HCT116 (cell line): ENCODE data around the gene TFE3. TPM values are rescaled to one million over a fixed set of nuclear protein-coding genes. Genes with fewer than 3 reads are reported as not detected.

Experiments
- ATAC-seq: fragments of 200-7000 bp; cut with Tn5 transposase; 2 replicates; pipeline ENCODE4 v1.9.1; 2020; ENCODE audit warnings: mild to moderate bottlenecking, moderate library complexity
- BruUV-seq: library from RNA; stranded (reverse); fragments of 400-500 nt; replicated peaks from 2 replicates; lab custom pipeline; 2021; lab: Mats Ljungman, UMichigan
- CTCF ChIA-PET: fragments of 300-600 bp; sonication (Branson Sonifier 250); formaldehyde crosslinking; loops from one replicate; lab custom pipeline; 2021; ENCODE audit warnings: antibody characterized with exemption; lab: Charles Lee
- POLR2A ChIA-PET: fragments of 300-600, 350-600 bp; sonication (Branson Sonifier 250); formaldehyde crosslinking; loops from one replicate; lab custom pipeline; 2021; ENCODE audit warnings: antibody characterized with exemption; lab: Charles Lee
- RAD21 ChIA-PET, 2 experiments: fragments of 300-600 bp; sonication (Branson Sonifier 250); formaldehyde crosslinking; loops; one replicate each; lab custom pipeline; 2023; ENCODE audit warnings: low total read pairs in 2 of 2; ENCODE audit not compliant: uncharacterized antibody in 2 of 2, unreplicated experiment in 2 of 2, low non-redundant PET in 1 of 2; lab: Charles Lee
- DNase-seq: peaks from one replicate; pipeline ENCODE4 v3.0.0-alpha.2; 2010; ENCODE audit warnings: low read depth, low spot score
- H2AFZ ChIP-seq: fragments of 200-600 bp; shearing (Covaris generic), sonication (generic); 2 replicates; pipeline ENCODE4 v1.6.1; 2017; ENCODE audit warnings: low read depth, mixed run types, mixed read lengths, antibody characterized with exemption, low read length; ENCODE audit not compliant: poor library complexity, severe bottlenecking
- H3K27ac ChIP-seq: 2 replicates; pipeline ENCODE4 v1.5.1; 2012; ENCODE audit warnings: low read depth, low read length
- H3K27me3 ChIP-seq: fragments of 200-600 bp; sonication (generic); 2 replicates; pipeline ENCODE4 v1.6.1; 2016; ENCODE audit warnings: mixed run types, low read length, mixed read lengths; ENCODE audit not compliant: insufficient read depth
- H3K36me3 ChIP-seq, 2 experiments: fragments of 200-500 bp in 1 of 2; fragments of 200-600 bp in 1 of 2; sonication (Bioruptor generic) in 1 of 2; sonication (generic) in 1 of 2; 2 replicates each; pipeline versions ENCODE4 v1.5.1 to v1.6.1; 2014 to 2016; ENCODE audit warnings: low read length in 2 of 2, inconsistent platforms in 1 of 2, mixed read lengths in 1 of 2, mixed run types in 1 of 2; ENCODE audit not compliant: insufficient read depth in 2 of 2, control insufficient read depth in 1 of 2
- H3K4me1 ChIP-seq, 2 experiments: fragments of 200-600 bp in 1 of 2; sonication (generic) in 1 of 2; 2 replicates each; pipeline versions ENCODE4 v1.5.1 to v1.6.1; 2012 to 2017; ENCODE audit warnings: low read length in 2 of 2, inconsistent platforms in 1 of 2, mild to moderate bottlenecking in 1 of 2, mixed read lengths in 1 of 2, mixed run types in 1 of 2, moderate library complexity in 1 of 2; ENCODE audit not compliant: insufficient read depth in 2 of 2, control insufficient read depth in 1 of 2
- H3K4me2 ChIP-seq: fragments of 200-600 bp; sonication (generic); 2 replicates; pipeline ENCODE4 v1.6.1; 2017; ENCODE audit warnings: mixed run types, low read length, mixed read lengths
- H3K4me3 ChIP-seq, 2 experiments: fragments of 200-600 bp in 1 of 2; sonication (generic) in 1 of 2; replicated peaks in 1 of 2; 2 replicates each; pipeline ENCODE4 v1.5.1; 2011 to 2016; ENCODE audit warnings: low read length in 2 of 2, control low read depth in 1 of 2, low read depth in 1 of 2, mild to moderate bottlenecking in 1 of 2, mixed read lengths in 1 of 2, mixed run types in 1 of 2
- H3K79me2 ChIP-seq: fragments of 200-600 bp; sonication (generic); 2 replicates; pipeline ENCODE4 v1.6.1; 2017; ENCODE audit warnings: mild to moderate bottlenecking, mixed run types, low read length, moderate library complexity, mixed read lengths; ENCODE audit not compliant: insufficient read depth
- H3K9ac ChIP-seq: fragments of 200-600 bp; sonication (generic); 2 replicates; pipeline ENCODE4 v1.6.1; 2016; ENCODE audit warnings: low read length, mixed read lengths
- H3K9me2 ChIP-seq: fragments of 200-600 bp; sonication (generic), shearing (Covaris generic); 2 replicates; pipeline ENCODE4 v1.6.1; 2017; ENCODE audit warnings: mixed run types, mild to moderate bottlenecking, moderate library complexity; ENCODE audit not compliant: insufficient read depth
- H3K9me3 ChIP-seq, 2 experiments: fragments of 200-500 bp in 1 of 2; fragments of 200-600 bp in 1 of 2; sonication (Bioruptor generic) in 1 of 2; sonication (generic) in 1 of 2; 2 replicates each; pipeline ENCODE4 v1.6.1; 2014 to 2017; ENCODE audit warnings: low read length in 2 of 2, mixed read lengths in 2 of 2, inconsistent platforms in 1 of 2, low read depth in 1 of 2, mild to moderate bottlenecking in 1 of 2, mixed run types in 1 of 2, moderate library complexity in 1 of 2; ENCODE audit not compliant: control insufficient read depth in 1 of 2, insufficient read depth in 1 of 2
- H4K20me1 ChIP-seq: fragments of 200-600 bp; sonication (generic), shearing (Covaris generic); 2 replicates; pipeline ENCODE4 v1.6.1; 2017; ENCODE audit warnings: mixed run types, mild to moderate bottlenecking, moderate library complexity; ENCODE audit not compliant: insufficient read depth
- CBX3 ChIP-seq: IDR thresholded peaks from 2 replicates; pipeline ENCODE4 v1.6.1; 2012; ENCODE audit warnings: low read depth
- CEBPB ChIP-seq: IDR thresholded peaks from 2 replicates; pipeline ENCODE4 v1.6.1; 2012; ENCODE audit warnings: low read depth
- EGR1 ChIP-seq: IDR thresholded peaks from 2 replicates; pipeline ENCODE4 v1.6.1; 2012; ENCODE audit warnings: low read depth
- EZH2phosphoT487 ChIP-seq: fragments of 200-600 bp; IDR thresholded peaks from 2 replicates; pipeline ENCODE4 v1.6.1; 2018; ENCODE audit warnings: antibody characterized with exemption, borderline replicate concordance
- POLR2A ChIP-seq: IDR thresholded peaks from 2 replicates; pipeline ENCODE4 v1.7.0; 2011; ENCODE audit warnings: borderline replicate concordance; ENCODE audit not compliant: insufficient read depth, insufficient read length; ENCODE audit errors: extremely low read depth
- POLR2AphosphoS5 ChIP-seq: IDR thresholded peaks from 2 replicates; pipeline ENCODE4 v1.6.1; 2011; ENCODE audit warnings: mild to moderate bottlenecking, low read depth, low read length, moderate library complexity
- SP1 ChIP-seq: IDR thresholded peaks from 2 replicates; pipeline ENCODE4 v1.6.1; 2012; ENCODE audit warnings: low read depth
- YY1 ChIP-seq: IDR thresholded peaks from 2 replicates; pipeline ENCODE4 v1.6.1; 2011; ENCODE audit warnings: low read length, low read depth, moderate library complexity, mild to moderate bottlenecking; ENCODE audit not compliant: insufficient replicate concordance; ENCODE audit errors: extremely low read depth
- ZFX ChIP-seq: fragments of 450-650 bp; IDR thresholded peaks from 2 replicates; pipeline ENCODE4 v1.6.1; 2017
- ZNF274 ChIP-seq: fragments of 200-500 bp; sonication (Bioruptor generic); IDR thresholded peaks from 2 replicates; pipeline ENCODE4 v1.6.1; 2014; ENCODE audit warnings: mild to moderate bottlenecking, low read depth, low read length, inconsistent platforms
- intact Hi-C: fragments of 100-400 bp; cut with micrococcal nuclease; formaldehyde crosslinking; loops from 2 replicates; pipeline ENCODE4 v1.10.0; 2022
- total RNA-seq: library from RNA; stranded (reverse); gene quantifications from one replicate; pipeline ENCODE4 v1.2.1, GENCODE V29; 2021; ENCODE audit not compliant: unreplicated experiment
- TF ChIP-seq, protein P1 (sequence below): IDR thresholded peaks from 2 replicates; pipeline ENCODE4 v1.6.1; 2012
- TF ChIP-seq, protein P2 (sequence below): IDR thresholded peaks from 2 replicates; pipeline ENCODE4 v1.6.1; 2012; ENCODE audit warnings: low read depth
- TF ChIP-seq, protein P3 (sequence below): IDR thresholded peaks from 2 replicates; pipeline ENCODE4 v1.6.1; 2012

TFE3 gene
- total RNA-seq, 1 experiment from 2014 or later, result 17.1 TPM

DNA sequence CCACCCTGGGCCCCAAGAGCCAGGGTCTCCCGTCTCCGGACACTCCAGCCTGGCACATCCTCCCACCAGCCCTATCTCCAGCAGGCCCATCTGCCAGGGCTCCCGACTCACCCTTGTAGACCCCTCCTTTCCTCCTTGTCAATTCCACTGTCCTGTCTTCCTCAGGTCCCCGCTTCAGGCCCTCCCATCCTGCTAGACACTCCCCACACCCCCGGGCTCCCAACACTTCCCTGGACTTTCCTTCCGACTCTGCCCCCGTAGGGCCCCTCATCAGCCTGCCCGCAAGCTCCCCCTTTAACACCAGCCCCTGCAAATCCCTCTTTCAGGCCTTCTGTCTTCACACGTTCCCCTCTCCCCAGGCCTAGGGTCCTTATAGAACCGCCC, 29.5 kb upstream of the TFE3 start:
- Histone ChIP-seq H3K4me3 (peak overlapping the region; percentile 65 to 70), H3K79me2 (no peaks in the 10 kb centered on the region), H3K4me2 (peak overlapping the region; percentile 81), H3K9me2 (no peaks in the 10 kb centered on the region), H3K9me3 (no peaks in the 10 kb centered on the region), H3K27ac (no peak overlapping the region), H3K36me3 (no peaks in the 10 kb centered on the region), H3K4me1 (peaks cover 0 to 15% of the 10 kb centered on the region in 2 experiments; a peak in 2 of 4 replicates), H2AFZ (no peak overlapping the region), H3K27me3 (no peaks in the 10 kb centered on the region), H3K9ac (no peak overlapping the region), H4K20me1 (no peaks in the 10 kb centered on the region)
- RAD21 ChIA-PET, result no interaction called here
- CTCF ChIA-PET, result no interaction called here
- no peak for TF ChIP-seq ZFX
- TF ChIP-seq, protein P1, sequence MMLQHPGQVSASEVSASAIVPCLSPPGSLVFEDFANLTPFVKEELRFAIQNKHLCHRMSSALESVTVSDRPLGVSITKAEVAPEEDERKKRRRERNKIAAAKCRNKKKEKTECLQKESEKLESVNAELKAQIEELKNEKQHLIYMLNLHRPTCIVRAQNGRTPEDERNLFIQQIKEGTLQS, result no peak
- no peak for TF ChIP-seq ZNF274
- no peak for TF ChIP-seq CBX3
- no peak for TF ChIP-seq CEBPB
- no peak for TF ChIP-seq EGR1
- no peak; the same call in 1 of the 2 replicates for TF ChIP-seq POLR2AphosphoS5
- TF ChIP-seq POLR2A, result no peak
- no peak for TF ChIP-seq YY1
- no peak for TF ChIP-seq EZH2phosphoT487
- TF ChIP-seq, protein P2, sequence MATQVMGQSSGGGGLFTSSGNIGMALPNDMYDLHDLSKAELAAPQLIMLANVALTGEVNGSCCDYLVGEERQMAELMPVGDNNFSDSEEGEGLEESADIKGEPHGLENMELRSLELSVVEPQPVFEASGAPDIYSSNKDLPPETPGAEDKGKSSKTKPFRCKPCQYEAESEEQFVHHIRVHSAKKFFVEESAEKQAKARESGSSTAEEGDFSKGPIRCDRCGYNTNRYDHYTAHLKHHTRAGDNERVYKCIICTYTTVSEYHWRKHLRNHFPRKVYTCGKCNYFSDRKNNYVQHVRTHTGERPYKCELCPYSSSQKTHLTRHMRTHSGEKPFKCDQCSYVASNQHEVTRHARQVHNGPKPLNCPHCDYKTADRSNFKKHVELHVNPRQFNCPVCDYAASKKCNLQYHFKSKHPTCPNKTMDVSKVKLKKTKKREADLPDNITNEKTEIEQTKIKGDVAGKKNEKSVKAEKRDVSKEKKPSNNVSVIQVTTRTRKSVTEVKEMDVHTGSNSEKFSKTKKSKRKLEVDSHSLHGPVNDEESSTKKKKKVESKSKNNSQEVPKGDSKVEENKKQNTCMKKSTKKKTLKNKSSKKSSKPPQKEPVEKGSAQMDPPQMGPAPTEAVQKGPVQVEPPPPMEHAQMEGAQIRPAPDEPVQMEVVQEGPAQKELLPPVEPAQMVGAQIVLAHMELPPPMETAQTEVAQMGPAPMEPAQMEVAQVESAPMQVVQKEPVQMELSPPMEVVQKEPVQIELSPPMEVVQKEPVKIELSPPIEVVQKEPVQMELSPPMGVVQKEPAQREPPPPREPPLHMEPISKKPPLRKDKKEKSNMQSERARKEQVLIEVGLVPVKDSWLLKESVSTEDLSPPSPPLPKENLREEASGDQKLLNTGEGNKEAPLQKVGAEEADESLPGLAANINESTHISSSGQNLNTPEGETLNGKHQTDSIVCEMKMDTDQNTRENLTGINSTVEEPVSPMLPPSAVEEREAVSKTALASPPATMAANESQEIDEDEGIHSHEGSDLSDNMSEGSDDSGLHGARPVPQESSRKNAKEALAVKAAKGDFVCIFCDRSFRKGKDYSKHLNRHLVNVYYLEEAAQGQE, result no peak
- TF ChIP-seq, protein P3, sequence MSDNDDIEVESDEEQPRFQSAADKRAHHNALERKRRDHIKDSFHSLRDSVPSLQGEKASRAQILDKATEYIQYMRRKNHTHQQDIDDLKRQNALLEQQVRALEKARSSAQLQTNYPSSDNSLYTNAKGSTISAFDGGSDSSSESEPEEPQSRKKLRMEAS, result no peak
- TF ChIP-seq SP1, result no peak
- ATAC-seq (no peak), DNase-seq (no peak)
- intact Hi-C loops, result no loop called here
- POLR2A ChIA-PET, result no interaction called here
- BruUV-seq, result no TSS peak
